Endothelial cell of umbilical vein (primary cell): ENCODE results near the gene STBD1. TPM values are rescaled to one million over a fixed set of nuclear protein-coding genes. Genes with fewer than 3 reads are reported as not detected.
"Not testable (repeated sequence)": the region's sequence is repeated elsewhere in the genome, so short reads cannot be mapped to it uniquely, and the experiment has no call there.

Source experiments
- BruUV-seq: library from RNA; stranded (reverse); fragments of 400-500 nt; replicated peaks from 2 replicates; lab custom pipeline; 2021; lab: Mats Ljungman, UMichigan
- CTCF ChIA-PET: fragments of 300-600, 350-600 bp; sonication (Branson Sonifier 250); formaldehyde crosslinking; loops from one replicate; lab custom pipeline; 2021; ENCODE audit warnings: antibody characterized with exemption, inconsistent platforms; lab: Charles Lee
- POLR2A ChIA-PET: fragments of 300-600, 350-600 bp; sonication (Branson Sonifier 250); formaldehyde crosslinking; loops from one replicate; lab custom pipeline; 2021; ENCODE audit warnings: antibody characterized with exemption, inconsistent platforms; lab: Charles Lee
- DNase-seq: peaks from one replicate; pipeline ENCODE4 v3.0.0-alpha.2; 2011; ENCODE audit warnings: low read depth, low spot score
- FAIRE-seq: peaks from 2 replicates; lab custom pipeline; 2011; peaks lifted over from hg19 to GRCh38; lab: Jason Lieb, UNC
- H2AFZ ChIP-seq: 2 replicates; pipeline ENCODE4 v1.6.0; 2012; ENCODE audit warnings: low read depth, low read length, control low read depth, inconsistent platforms
- H3K27ac ChIP-seq: 2 replicates; pipeline ENCODE4 v1.5.1; 2011; ENCODE audit warnings: low read depth, mild to moderate bottlenecking, control low read depth, low read length, moderate library complexity; ENCODE audit not compliant: insufficient read depth
- H3K27me3 ChIP-seq, 2 experiments: 2 replicates each; pipeline versions ENCODE4 v1.6.0 to v1.6.1; 2011; ENCODE audit warnings: low read length in 2 of 2, mixed read lengths in 1 of 2; ENCODE audit not compliant: control insufficient read depth in 2 of 2, insufficient read depth in 2 of 2
- H3K36me3 ChIP-seq, 2 experiments: 2 replicates in 1 of 2; 3 replicates in 1 of 2; pipeline ENCODE4 v1.5.1; 2011; ENCODE audit warnings: low read length in 2 of 2, mild to moderate bottlenecking in 1 of 2, moderate library complexity in 1 of 2; ENCODE audit not compliant: control insufficient read depth in 2 of 2, insufficient read depth in 2 of 2; ENCODE audit errors: extremely low read depth in 1 of 2
- H3K4me1 ChIP-seq: 3 replicates; pipeline ENCODE4 v1.5.1; 2011; ENCODE audit warnings: mild to moderate bottlenecking, low read length; ENCODE audit not compliant: control insufficient read depth, insufficient read depth; ENCODE audit errors: extremely low read depth
- H3K4me2 ChIP-seq: 2 replicates; pipeline ENCODE4 v1.6.1; 2011; ENCODE audit warnings: low read length, control low read depth, mixed read lengths; ENCODE audit not compliant: insufficient read depth
- H3K4me3 ChIP-seq, 3 experiments: fragments of 200-600 bp in 1 of 3; sonication (generic), shearing (Covaris generic) in 1 of 3; replicated peaks in 1 of 3; 2 replicates each; pipeline ENCODE4 v1.5.1; 2011 to 2016; ENCODE audit warnings: control low read depth in 3 of 3, low read length in 3 of 3, mild to moderate bottlenecking in 2 of 3, inconsistent platforms in 1 of 3, low read depth in 1 of 3, moderate library complexity in 1 of 3; ENCODE audit not compliant: insufficient read depth in 1 of 3
- H3K79me2 ChIP-seq: 2 replicates; pipeline ENCODE4 v1.6.0; 2012; ENCODE audit warnings: low read length, inconsistent platforms; ENCODE audit not compliant: control insufficient read depth, insufficient read depth
- H3K9ac ChIP-seq: replicated peaks from 2 replicates; pipeline ENCODE3; 2011; ENCODE audit warnings: low read length, control low read depth; ENCODE audit not compliant: insufficient read depth; ENCODE audit errors: extremely low read depth
- H3K9me1 ChIP-seq: replicated peaks from 3 replicates; pipeline ENCODE4 v1.6.0; 2011; ENCODE audit warnings: mild to moderate bottlenecking, low read length; ENCODE audit not compliant: control insufficient read depth, insufficient read depth; ENCODE audit errors: extremely low read depth
- H3K9me3 ChIP-seq: replicated peaks from 2 replicates; pipeline ENCODE4 v1.5.1; 2012; ENCODE audit warnings: low read length, inconsistent platforms; ENCODE audit not compliant: control insufficient read depth, insufficient read depth
- H4K20me1 ChIP-seq: replicated peaks from 2 replicates; pipeline ENCODE3; 2011; ENCODE audit warnings: mild to moderate bottlenecking, low read length; ENCODE audit not compliant: control insufficient read depth, insufficient read depth; ENCODE audit errors: extremely low read depth
- CTCF ChIP-seq, 2 donors: IDR thresholded peaks; 1 replicate in 1 of 2; 2 replicates in 1 of 2; pipeline ENCODE4 v1.5.1; 2011; ENCODE audit warnings: low read length in 2 of 2, mild to moderate bottlenecking in 2 of 2, moderate library complexity in 2 of 2, control low read depth in 1 of 2, inconsistent platforms in 1 of 2, low read depth in 1 of 2; ENCODE audit not compliant: insufficient read depth in 1 of 2; ENCODE audit errors: extremely low read depth in 1 of 2
- EZH2 ChIP-seq: IDR thresholded peaks from 2 replicates; pipeline ENCODE4 v1.6.1; 2012; ENCODE audit warnings: borderline replicate concordance, low read depth, mild to moderate bottlenecking, moderate library complexity, low read length, inconsistent platforms; ENCODE audit not compliant: severe bottlenecking
- FOS ChIP-seq: IDR thresholded peaks from 2 replicates; pipeline ENCODE4 v1.6.1; 2011; ENCODE audit warnings: mild to moderate bottlenecking, low read length, moderate library complexity, borderline replicate concordance; ENCODE audit not compliant: insufficient read depth
- GATA2 ChIP-seq: IDR thresholded peaks from 2 replicates; pipeline ENCODE4 v1.7.0; 2011; ENCODE audit warnings: low read depth, mild to moderate bottlenecking, moderate library complexity, mixed read lengths, low read length; ENCODE audit not compliant: insufficient read length, insufficient read depth
- JUN ChIP-seq: IDR thresholded peaks from 2 replicates; pipeline ENCODE4 v1.6.1; 2011; ENCODE audit warnings: borderline replicate concordance, low read depth; ENCODE audit not compliant: insufficient read length, insufficient read depth
- MAX ChIP-seq: IDR thresholded peaks from 2 replicates; pipeline ENCODE4 v1.6.1; 2011; ENCODE audit not compliant: insufficient read depth, insufficient read length
- MYC ChIP-seq: IDR thresholded peaks from one replicate; pipeline ENCODE4 v1.6.1; 2011; ENCODE audit warnings: mild to moderate bottlenecking, low read depth, low read length
- POLR2A ChIP-seq: IDR thresholded peaks from 2 replicates; pipeline ENCODE4 v1.6.1; 2012; ENCODE audit warnings: low read depth, mild to moderate bottlenecking, control low read depth, low read length
- POLR2AphosphoS5 ChIP-seq: IDR thresholded peaks from 2 replicates; pipeline ENCODE4 v1.6.1; 2012; ENCODE audit warnings: low read depth, mild to moderate bottlenecking, control low read depth, low read length, moderate library complexity; ENCODE audit not compliant: insufficient read depth
- dilution Hi-C: fragments of 300-500 bp; cut with MboI; formaldehyde crosslinking; loops from one replicate; pipeline ENCODE4 v1.15.0; 2019; ENCODE audit warnings: low sequenced_read_pairs; ENCODE audit not compliant: extremely low pct_ligation_motif_present
- intact Hi-C: fragments of 100-400 bp; cut with micrococcal nuclease; formaldehyde crosslinking; loops from one replicate; pipeline ENCODE4 v1.10.0; 2022
- polyA plus RNA-seq, 4 experiments: library from polyadenylated mRNA; depleted of rRNA in 3 of 4; stranded (reverse) in 3 of 4; unstranded in 1 of 4; fragments of >200 nt; gene quantifications; 2 replicates each; pipeline versions ENCODE4 v1.2.1 to v1.2.3, GENCODE V29; 2011 to 2012; ENCODE audit warnings: missing spikeins in 1 of 4
- total RNA-seq: library from RNA; stranded (reverse); gene quantifications from 2 replicates; pipeline ENCODE4 v1.2.3, GENCODE V29; 2021

The STBD1 gene
- total and polyA plus RNA-seq, 2 donors (not counting 3 experiments of a cell fraction or from before 2014, with no cell fraction given) = 0.18 to 0.29 TPM

GRCh38 chr4:76287811-76288210, 18.7 kb upstream of the STBD1 start:
- H3K9me3 ChIP-seq, CTCF ChIA-PET, H3K4me3 ChIP-seq, DNase-seq, H3K27ac ChIP-seq, intact Hi-C loops, H3K27me3 ChIP-seq, H4K20me1 ChIP-seq, FAIRE-seq, H3K36me3 ChIP-seq, H3K4me2 ChIP-seq, H2AFZ ChIP-seq, H3K9ac ChIP-seq, H3K79me2 ChIP-seq, H3K9me1 ChIP-seq, BruUV-seq, dilution Hi-C loops, POLR2A ChIA-PET, H3K4me1 ChIP-seq: not testable (repeated sequence)

- Histone ChIP-seq H3K36me3 (no peaks in the 10 kb centered on the region), H3K4me2 (no peak overlapping the region), H4K20me1 (no peaks in the 10 kb centered on the region), H3K27me3 (peaks cover 5 to 11% of the 10 kb centered on the region in 2 experiments), H3K4me3 (no peak overlapping the region), H3K9me1 (no peaks in the 10 kb centered on the region), H3K9ac (no peak overlapping the region), H3K4me1 (no peaks in the 10 kb centered on the region), H3K79me2 (no peaks in the 10 kb centered on the region), H3K9me3 (no peaks in the 10 kb centered on the region), H3K27ac (no peak overlapping the region), H2AFZ (no peak overlapping the region)
- FAIRE-seq = no peak
- BruUV-seq = no TSS peak
- DNase-seq = no peak
- dilution Hi-C loops = no loop called here
- intact Hi-C loops = no loop called here
- ChIA-PET POLR2A (no interaction called here), CTCF (no interaction called here)
- TF ChIP-seq POLR2A (no peak), MAX (no peak), JUN (no peak), GATA2 (no peak), POLR2AphosphoS5 (no peak), FOS (no peak), MYC (no peak), CTCF (IDR thresholded peaks at IDR 0.05; ENCODE audit: extremely low read depth in 1 of 2, insufficient read depth in 1 of 2, low read depth in 1 of 2, low read length in 2 of 2) (no peak), EZH2 (no peak)
Observed at GRCh38 chr4:76292730-76293129, 13.8 kb upstream of the STBD1 start.
